Activated CD8-positive, alpha-beta memory T cell treated with anti-CD3 and anti-CD28 coated beads for 4 hours (primary cell): ENCODE measurements around the gene DUS2.
"Not testable (repeated sequence)": the region's sequence is repeated elsewhere in the genome, so short reads cannot be mapped to it uniquely, and the experiment has no call there.

Source experiments
- DNase-seq, 2 donors: peaks; one replicate each; pipeline ENCODE4 v3.0.0-alpha.2; 2020; ENCODE audit warnings: low read depth in 2 of 2

Gene DUS2

DNA sequence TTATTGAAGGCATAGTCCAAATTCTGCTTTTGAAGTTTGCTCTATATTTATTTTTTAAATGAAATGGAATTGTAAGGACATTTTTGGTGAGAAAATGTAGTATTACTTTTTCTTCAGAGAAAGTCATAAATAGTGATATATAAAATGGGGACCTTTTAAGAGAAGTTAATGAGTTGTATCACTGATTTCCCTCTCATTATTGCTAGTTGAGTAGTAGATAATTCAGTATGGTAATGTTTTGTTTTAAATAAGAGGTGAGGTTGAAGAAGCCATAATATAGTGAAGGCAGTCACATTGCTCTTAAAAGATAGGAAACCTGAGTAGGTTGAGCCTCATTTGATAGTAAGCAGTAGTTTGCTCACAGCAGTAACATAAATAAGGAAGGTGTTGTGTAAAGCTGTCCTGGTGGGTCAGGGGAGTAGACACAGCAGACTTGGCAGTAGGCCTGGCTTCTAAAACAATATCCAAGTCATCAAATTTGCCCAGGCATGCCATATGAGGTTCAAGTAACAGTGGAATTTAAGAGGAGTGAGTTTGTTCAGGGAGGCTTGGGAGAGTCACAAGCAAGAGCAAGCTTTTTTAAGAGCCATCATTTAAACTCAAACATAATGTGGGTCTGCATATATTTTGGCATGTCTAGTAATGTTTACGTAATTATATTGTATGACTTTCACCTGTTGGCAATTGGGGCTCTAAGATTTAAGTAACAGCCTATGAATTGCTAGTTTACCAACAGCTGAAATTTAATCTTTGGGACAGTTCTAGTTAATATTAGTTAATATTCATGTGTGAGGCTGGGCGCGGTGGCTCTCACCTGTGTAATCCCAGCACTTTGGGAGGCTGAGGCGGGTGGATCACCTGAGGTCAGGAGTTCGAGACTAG lies 68.5 kb downstream of the DUS2 start:
- DNase-seq, result no peak

DNA sequence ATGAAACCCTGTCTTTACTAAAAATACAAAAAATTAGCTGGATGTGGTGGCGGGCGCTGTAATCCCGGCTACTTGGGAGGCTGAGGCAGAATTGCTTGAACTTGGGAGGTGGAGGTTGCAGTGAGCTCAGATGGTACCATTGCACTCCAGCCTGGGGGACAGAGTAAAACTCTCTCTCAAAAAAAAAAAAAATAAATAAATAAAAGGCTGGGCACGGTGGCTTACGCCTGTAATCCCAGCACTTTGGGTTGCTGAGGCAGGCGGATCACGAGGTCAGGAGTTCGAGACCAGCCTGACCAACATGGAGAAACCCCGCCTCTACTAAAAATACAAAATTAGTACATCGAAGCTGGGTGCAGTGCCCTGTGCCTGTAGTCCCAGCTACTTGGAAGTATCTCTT lies 69.2 kb downstream of the DUS2 start:
- DNase-seq, result not testable (repeated sequence)

DNA sequence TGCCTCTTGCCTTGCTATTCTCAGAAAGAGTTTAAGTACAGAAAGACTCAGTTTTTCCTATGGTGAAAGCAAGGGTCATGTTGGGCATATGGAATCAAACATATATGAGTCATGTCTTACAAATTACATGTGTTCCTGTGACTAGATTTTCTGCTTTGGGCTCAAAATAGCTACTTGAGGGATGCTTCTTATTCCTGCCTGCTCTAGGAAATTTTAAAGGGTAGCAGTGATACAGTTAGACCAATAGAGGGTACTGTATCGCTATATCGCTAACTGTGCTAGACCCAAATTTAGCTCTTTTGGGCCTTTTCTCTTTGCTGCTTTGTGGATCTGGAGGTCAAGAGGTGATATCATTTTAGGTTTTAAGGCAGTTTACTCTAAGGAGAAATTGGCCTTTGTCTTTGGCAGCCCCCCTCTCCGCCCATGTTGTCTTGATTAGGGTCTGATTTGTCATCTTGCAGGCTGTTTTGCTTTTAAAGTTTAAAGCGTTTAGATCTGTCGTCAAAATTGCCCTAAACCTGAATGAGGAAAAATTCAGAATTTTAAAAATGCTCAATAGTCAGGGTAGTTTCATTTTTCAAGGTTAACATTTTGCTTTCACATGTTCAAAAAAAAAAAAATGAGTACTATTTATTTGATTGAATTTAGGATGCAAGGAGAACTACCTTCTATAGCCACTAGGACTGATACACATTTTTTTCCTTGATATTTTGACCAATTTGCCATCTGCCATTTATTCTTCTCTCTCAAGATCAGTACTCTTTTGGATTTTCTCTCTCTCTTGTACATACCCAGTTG lies 70.9 kb downstream of the DUS2 start:
- DNase-seq, result no peak

DNA sequence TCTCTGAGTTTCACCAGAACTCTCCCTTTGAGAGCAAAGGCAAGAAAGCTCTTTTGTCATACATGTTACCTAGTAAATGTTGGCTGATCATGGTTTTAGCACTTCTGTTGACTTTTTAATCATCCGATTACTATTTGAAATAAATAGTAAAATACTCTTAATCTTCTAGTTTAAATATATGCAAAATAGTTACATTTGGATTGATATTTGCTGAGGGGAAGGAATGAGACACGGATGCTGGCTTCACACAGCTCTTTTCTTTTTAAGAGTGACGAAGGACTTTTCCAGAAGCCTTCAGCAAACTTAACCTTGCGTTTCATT lies 71.5 kb downstream of the DUS2 start:
- DNase-seq, result no peak

DNA sequence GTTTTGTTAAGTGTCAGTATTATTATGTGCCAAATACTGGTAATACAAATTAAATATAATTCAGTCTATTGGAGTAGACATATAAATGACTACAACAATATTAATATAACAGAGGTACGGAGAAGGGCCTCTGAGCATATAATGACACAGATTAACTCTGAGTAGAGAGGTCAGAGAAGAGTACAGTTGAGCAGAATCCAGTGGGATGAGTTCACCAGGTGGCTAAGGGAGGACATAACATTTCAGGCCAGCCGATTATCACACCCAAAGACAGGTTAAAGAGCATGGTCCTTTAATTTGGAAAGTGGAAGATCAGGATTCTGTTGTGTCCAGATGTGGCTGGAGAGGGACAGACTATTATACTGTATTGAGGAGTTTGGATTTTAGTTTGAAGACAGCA lies 73.4 kb downstream of the DUS2 start:
- DNase-seq, result no peak

DNA sequence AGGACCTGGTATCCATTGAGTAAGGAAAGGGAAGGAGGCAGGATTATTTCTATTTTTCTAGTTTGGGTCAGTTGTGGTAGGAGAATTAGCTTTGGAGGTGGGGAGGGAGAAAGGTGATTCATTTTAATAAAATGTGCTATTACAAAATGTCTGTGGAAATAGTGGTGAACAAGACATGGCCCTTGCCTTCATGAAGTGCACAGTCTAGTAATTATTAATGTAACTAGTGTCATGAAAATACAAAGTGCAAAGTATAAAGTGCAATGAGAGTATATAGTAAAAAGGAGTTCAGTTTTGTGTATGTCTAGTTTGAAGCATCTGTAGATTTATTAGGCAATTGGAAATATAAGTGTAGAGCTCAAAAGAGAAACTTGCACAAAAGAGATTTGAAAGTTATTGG lies 74.0 kb downstream of the DUS2 start:
- no peak for DNase-seq

DNA sequence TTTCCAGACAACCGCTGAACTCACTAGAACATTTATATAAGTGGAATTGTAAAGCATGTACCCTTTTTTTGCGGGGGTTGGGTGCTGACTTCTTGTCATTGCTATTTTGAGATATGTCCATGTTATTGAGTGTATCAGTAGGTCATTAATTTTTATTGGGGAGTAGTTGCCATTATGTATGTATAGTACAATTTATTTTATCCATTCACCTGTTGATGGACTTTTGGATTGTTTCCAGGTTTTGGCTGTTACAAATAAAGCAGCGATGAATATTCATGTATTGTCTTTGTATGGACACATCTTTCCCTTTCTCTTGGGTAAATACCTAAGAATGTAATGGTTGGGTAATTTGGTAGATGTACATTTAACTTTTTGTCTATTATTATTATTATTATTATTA lies 74.8 kb downstream of the DUS2 start:
- DNase-seq, result no peak

DNA sequence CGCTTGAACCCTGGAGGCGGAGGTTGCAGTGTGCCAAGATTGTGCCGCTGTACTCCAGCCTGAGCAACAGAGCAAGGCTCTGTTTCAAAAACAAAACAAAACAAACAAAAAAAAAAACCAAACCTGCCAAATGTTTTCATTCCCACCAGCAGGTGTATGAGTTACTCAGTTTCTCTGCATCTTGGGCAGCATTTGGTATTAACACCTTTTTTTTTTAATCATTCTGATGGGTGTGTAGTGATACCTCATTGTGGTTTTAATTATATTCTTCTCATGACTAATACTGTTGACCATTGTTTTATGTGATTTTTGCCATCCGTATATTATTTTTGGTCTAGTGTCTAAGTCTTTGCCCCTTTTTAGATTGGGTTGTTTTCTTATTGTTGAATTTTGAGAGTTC lies 77.4 kb downstream of the DUS2 start:
- DNase-seq, result no peak

DNA sequence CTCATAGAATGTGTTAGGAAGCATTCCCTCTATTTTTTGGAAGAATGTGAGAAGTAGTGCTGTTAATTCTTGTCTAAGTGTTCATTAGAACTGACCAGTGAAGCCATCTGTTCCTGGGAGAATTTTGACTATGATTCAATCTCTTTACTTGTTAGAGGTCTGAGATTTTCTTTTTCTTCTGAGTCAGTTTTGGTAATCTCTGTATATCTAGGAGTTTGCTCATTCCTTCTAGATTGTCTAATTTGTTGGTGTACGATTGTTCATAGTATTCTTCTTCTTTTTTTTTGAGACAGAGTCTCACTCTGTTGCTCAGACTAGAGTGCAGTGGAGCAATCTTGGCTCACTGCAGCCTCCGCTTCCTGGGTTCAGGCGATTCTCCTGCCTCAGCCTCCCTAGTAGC lies 82.5 kb downstream of the DUS2 start:
- no peak for DNase-seq

DNA sequence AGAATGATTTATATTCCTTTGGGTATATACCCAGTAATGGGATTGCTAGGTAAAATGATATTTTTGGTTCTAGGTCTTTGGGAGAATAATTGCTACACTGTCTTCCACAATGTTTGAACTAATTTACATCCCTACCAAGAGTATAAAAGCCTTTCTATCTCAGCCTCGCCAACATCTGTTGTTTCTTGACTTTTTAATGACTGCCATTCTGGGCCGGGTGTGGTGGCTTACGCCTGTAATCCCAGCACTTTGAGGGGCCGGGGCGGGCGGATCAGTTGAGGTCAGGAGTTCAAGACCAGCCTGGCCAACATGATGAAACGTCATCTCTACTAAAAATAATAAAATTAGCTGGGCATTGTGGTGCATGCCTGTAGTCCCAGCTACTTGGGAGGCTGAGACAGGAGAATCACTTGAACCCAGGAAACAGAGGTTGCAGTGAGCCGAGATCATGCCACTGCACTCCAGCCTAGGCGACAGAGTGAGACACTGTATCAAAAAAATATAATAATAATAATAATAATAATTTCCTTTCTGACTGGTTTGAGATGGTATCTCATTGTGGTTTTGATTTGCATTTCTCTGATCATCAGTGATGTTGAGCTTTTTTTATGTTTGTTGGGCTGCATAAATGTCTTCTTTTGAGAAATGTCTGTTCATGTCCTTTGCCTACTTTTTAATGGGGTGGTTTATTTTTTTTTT lies 84.3 kb downstream of the DUS2 start:
- DNase-seq, result not testable (repeated sequence)

DNA sequence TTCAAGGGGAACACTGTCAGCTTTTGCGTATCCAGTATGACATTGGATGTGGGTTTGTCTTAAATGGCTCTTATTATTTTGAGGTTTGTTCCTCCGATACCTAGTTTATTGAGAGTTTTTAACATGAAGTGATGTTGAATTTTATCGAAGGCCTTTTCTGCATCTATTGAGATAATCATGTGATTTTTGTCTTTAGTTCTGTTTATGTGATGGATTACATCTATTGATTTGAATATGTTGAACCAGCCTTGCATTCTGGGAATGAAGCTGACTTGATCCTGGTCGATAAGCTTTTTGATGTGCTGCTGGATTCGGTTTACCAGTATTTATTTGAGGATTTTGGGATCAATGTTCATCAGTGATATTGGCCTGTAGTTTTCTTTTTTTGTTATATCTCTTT lies 86.1 kb downstream of the DUS2 start:
- not testable (repeated sequence) for DNase-seq

DNA sequence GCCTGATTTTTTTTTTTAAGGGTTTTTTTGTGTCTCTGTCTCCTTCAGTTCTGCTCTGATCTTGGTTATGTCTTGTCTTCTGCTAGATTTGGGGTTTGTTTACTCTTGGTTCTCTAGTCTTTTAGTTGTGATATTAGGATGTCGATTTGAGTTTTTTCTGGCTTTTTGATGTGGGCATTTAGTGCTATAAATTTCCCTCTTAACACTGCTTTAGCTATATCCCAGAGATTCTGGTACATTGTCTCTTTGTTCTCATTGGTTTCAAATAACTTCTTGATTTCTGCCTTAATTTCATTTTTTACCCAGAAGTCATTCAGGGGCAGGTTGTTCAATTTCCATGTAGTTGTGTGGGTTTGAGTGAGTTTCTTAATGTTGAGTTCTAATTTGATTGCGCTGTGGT lies 87.5 kb downstream of the DUS2 start:
- not testable (repeated sequence) for DNase-seq

DNA sequence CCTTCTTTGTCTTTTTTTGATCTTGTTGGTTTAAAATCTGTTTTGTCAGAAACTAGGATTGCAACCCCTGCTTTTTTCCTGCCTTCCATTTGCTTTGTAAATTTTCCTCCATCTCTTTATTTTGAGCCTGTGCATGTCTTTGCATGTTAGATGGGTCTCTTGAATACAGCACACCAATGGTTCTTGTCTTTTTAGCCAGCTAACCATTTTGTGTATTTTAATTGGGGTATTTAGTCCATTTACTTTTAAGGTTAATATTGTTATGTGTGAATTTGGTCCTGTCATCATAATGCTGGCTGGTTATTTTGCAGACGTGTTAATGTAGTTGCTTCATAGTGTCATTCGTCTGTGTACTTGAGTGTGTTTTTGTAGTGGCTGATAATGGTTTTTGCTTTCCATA lies 88.3 kb downstream of the DUS2 start:
- DNase-seq, result no peak

DNA sequence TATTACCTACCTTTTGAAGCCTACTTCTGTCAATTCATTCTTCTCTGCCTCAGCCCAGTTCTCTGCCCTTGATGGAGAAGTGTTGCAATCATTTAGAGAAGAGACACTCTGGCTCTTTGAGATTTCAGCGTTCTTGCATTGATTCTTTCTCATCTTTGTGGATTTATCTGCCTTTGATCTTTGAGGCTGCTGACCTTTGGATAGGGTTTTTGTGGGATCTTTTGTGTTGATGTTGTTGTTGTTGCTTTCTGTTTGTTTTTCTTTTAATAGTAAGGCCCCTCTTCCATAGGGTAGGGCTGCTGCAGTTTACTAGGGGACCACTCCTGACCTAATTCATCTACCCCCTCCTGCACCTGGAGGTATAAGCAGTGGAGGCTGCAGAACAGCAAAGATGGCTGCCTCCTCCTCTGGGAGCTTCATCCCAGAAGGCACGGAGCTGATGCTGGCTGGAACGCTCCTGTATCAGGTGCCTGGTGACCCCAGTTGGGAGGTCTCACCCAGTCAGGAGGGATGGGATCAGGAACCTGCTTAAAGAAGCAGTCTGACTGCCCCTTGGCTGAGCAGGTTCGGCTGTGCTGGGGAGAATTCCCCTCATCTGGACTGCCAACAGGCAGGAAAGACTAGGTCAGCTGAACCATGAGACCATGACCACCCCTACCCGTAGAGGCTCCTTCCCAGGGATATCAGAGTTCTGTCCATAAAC lies 90.1 kb downstream of the DUS2 start:
- DNase-seq, result no peak

DNA sequence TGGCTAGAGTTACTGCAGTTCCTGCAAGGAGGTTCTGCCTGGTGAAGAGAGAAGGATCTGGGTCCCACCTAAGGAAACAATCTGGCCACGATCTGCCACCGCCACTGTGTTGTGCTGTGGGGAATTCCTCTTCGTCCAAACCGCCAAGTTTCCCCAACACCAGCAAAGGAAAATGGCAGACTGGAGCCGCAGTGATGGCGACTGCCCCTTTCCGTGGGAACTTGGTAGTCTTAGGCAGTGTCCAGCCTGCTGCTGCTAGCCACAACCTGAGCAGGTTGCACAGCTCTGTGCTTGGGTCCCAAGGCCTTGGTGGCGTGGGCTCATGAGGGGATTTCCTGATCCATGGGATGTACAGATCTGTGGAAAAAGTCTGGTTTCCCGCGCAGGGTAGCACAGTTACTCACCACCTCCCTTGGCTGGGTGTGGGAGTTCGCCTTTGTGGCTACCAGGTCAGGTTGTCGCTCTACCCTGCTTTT lies 90.7 kb downstream of the DUS2 start:
- no peak for DNase-seq

DNA sequence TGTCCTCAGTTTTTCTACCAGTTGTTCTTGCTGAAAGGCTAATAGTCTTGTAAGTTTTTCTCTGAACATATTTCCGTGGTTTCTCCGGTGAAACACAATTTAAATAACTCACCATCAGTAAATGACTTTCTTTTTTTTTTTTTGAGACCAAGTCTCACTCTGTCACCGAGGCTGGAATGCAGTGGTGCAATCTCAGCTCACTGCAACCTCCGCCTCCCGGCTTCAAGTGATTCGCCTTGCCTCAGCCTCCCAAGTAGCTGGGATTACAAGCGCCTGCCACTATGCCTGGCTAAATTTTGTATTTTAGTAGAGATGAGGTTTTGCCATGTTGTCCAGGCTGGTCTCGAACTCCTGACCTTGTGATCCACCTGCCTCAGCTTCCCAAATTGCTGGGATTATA lies 91.9 kb downstream of the DUS2 start:
- DNase-seq, result not testable (repeated sequence)

DNA sequence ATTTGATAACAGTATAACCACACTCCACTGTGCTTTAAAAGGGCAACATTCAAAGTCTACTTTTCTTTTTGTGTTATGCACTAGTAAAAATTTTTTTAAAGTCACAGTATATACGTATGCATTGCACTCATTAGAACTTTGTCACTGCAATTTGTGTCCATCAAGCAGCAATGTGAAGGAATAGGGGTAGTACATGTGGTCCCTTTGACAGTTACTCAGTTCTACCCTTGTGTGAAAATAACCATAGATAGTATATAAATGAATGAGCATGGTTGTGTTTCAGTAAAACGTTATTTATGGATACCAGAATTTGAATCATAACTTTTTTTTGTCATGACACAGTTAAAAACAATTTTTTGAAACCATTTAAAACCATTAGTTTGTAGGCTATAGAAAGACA lies 92.8 kb downstream of the DUS2 start:
- no peak for DNase-seq

DNA sequence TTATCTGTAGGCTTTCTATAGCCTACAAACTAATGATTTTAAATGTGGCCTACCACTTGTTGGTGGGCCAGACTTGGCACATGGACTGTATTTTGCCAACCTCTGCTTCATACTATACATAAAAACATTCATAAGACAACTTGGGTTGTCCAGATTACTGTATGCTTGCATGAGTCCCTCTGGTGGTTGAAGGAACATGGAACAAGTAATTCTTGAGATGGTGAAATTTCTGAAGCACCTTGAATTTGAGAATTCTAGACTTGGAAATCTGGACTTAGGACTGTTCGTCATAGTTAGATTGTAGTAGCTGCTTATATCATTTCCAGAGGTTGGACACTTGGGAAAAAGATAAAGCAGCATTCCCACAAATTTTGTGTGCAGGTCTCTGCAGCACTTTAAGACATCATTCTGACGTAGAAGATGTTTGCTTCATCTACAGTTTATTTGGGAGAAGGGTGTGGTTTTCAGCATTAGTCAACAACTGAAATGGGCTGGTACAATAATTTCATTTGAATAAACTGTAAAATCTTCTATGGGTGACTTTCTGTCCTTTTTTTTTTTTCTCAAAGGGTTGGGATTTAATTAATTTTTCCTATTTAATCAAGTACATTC lies 93.3 kb downstream of the DUS2 start:
- no peak for DNase-seq

DNA sequence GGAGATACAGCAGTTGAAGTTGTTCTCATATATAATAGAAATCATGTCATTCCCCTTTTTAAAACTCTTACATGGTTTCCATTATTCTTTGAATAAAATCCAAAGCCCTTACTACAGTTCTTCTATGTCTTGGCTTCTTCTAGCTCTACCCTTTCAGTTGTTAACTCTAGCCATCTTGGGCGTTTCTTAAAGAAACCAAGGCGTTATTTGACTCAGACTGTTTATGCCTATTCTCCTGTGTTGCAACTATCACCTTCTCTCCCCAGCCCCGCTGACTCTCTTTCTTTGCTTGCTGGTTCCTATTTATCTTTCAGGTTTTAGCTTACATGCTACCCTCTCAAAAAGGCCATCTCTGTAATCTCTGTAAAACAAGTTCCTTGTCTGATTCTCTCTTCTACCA lies 94.8 kb downstream of the DUS2 start:
- no peak for DNase-seq

DNA sequence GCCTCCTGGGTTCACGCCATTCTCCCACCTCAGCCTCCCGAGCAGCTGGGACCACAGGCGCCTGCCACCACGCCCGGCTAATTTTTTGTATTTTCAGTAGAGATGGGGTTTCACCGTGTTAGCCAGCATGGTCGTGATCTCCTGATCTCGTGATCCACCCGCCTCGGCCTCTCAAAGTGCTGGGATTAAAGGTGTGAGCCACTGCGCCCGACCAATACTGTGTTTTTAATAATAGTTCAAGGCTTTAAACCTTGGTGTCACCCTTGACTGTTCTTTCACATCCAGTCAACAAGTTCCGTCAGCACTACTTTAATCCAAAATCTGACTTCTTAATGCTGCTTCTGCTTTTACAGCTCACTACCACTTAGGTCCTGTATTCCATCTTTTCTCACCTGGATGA lies 95.9 kb downstream of the DUS2 start:
- not testable (repeated sequence) for DNase-seq

DNA sequence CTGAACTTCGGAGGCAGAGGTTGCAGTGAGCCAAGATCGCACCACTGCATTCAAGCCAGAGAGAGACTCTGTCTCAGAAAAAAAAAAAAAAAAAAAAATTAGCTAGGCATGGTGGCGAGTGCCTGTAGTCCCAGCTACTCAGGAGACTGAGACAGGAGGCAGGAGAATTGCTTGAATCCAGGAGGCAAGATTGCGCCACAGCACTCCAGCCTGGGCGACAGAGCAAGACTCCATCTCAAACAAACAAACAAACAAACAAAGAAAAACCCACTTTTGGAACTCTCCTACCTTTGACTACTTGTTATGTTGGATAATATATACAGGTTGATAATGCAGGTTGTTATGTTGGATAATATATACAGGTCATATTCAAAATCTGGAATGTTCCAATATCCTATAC lies 97.4 kb downstream of the DUS2 start:
- not testable (repeated sequence) for DNase-seq
